BE2C (cell line): ENCODE data around the gene LHX1.

Experiments used
- DNase-seq: peaks from one replicate; pipeline ENCODE4 v3.0.0-alpha.2; 2020
- H3K27me3 ChIP-seq: fragments of 250-450 bp; sonication (Bioruptor Pico); 2 replicates; pipeline ENCODE4 v1.5.1; 2020; ENCODE audit warnings: mild to moderate bottlenecking
- H3K36me3 ChIP-seq: fragments of 250-450 bp; sonication (Bioruptor Pico); 2 replicates; pipeline ENCODE4 v1.5.1; 2020; ENCODE audit warnings: mild to moderate bottlenecking
- H3K4me1 ChIP-seq: fragments of 250-450 bp; sonication (Bioruptor Pico); 2 replicates; pipeline ENCODE4 v1.5.1; 2020
- H3K4me3 ChIP-seq: 2 replicates; pipeline ENCODE4 v1.5.1; 2011; ENCODE audit warnings: low read depth, low read length
- H3K9me3 ChIP-seq: fragments of 250-450 bp; sonication (Bioruptor Pico); 2 replicates; pipeline ENCODE4 v1.5.1; 2020
- TF ChIP-seq, protein P1 (sequence below): IDR thresholded peaks from 2 replicates; pipeline ENCODE4 v1.5.1; 2012; ENCODE audit warnings: mild to moderate bottlenecking, low read depth, low read length

Gene LHX1

DNA sequence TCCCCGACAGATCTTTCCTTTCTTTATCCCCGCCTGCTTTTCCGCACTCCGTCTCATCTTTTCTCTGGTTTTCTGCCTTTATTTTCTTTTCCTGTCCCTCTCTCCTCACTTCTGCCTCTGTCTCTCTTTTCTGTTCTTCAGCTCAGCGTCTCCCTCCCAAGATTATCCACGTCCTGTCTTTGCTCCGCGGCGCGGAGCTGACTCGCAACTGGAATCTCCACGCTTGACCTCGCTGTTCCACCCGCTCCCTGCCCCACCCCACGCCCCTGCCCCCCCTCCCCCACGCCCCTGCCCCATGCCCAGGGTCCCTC is 4.9 kb upstream of the LHX1 start:
- H3K4me3 ChIP-seq, result peak overlapping the region; percentile 19; the same call in 1 of the 2 replicates
- DNase-seq, result no peak
- TF ChIP-seq, protein P1, sequence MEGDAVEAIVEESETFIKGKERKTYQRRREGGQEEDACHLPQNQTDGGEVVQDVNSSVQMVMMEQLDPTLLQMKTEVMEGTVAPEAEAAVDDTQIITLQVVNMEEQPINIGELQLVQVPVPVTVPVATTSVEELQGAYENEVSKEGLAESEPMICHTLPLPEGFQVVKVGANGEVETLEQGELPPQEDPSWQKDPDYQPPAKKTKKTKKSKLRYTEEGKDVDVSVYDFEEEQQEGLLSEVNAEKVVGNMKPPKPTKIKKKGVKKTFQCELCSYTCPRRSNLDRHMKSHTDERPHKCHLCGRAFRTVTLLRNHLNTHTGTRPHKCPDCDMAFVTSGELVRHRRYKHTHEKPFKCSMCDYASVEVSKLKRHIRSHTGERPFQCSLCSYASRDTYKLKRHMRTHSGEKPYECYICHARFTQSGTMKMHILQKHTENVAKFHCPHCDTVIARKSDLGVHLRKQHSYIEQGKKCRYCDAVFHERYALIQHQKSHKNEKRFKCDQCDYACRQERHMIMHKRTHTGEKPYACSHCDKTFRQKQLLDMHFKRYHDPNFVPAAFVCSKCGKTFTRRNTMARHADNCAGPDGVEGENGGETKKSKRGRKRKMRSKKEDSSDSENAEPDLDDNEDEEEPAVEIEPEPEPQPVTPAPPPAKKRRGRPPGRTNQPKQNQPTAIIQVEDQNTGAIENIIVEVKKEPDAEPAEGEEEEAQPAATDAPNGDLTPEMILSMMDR, result no peak
- H3K4me1 ChIP-seq, result peaks cover 18% of the 10 kb centered on the region
- H3K36me3 ChIP-seq, result no peaks in the 10 kb centered on the region
- H3K9me3 ChIP-seq, result no peaks in the 10 kb centered on the region
- H3K27me3 ChIP-seq, result peaks cover 76% of the 10 kb centered on the region

DNA sequence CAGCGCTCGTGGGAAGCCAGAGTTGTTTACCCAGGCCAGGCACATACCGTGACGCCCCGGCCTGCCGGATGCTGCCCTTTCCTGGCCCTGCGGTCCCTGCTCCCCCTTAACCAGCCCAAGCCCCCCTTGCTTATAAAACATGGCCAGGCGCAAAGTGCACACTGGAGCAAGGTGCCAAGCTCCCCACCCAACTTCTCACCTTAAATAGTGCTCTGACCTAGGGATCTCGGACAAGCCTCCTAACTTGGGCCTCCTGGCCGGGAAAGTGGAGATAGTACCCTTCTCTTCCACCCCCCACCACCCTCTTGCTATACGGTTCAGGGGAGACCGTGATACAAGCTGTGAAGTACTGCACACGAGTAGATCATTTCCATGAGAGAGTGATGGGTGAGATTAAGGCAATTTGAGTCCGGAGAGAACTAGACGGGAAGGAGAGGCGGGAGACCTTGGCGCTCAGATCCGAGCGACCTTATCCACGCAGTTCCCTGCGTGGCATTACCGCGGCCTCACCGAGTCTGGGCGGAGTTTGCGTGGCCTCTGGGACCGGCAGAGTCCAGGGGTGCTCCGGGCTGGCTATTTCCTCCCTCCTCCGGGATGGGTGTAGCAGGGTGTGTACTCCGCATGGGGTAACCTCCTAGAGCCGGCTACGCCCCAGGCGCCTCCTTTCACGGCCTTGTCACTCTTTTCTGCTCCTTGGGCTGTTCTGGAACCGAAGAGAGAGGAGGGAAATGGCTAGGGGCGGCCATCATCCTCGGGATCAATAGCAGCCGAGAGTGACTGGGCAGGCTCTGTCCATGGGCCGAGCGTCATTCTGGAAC is 4.4 kb upstream of the LHX1 start:
- peaks cover 82% of the 10 kb centered on the region for H3K27me3 ChIP-seq
- TF ChIP-seq, protein P1, result no peak
- DNase-seq, result no peak

DNA sequence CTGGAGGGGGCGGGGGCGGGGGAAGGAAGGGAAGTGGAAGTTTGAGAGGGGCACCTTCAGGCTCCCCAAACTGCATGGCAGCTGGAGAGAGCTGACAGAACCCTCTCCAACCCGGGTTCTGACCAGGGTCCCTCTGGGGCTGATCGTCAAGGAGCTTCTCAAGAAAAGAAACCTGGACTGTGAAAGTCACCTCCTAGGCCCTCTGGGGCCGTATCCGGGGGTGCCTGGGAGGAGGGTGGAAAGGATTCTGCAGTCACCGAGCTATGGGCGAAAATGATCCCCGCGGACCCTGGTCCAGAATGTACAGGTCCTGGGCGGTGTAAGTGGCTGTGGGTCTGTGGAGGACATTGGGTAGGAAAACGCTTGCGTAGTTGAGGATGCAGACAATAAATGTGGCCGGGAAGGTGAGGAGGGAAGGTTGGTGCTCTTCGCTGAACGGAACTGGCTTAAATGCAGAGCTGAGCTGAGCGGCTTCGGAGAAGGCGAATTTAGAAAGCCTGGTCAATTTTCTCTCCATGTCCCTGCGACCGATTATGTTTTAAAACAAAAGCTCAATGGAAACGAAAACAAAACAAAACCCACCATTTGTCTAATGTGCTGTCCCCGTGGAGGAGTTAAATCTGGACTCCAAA is 3.6 kb upstream of the LHX1 start:
- H3K36me3 ChIP-seq, result no peaks in the 10 kb centered on the region
- peaks cover 21% of the 10 kb centered on the region for H3K4me1 ChIP-seq
- TF ChIP-seq, protein P1, result no peak
- peaks cover 89% of the 10 kb centered on the region for H3K27me3 ChIP-seq
- no peak overlapping the region for H3K4me3 ChIP-seq
- no peak for DNase-seq
- H3K9me3 ChIP-seq, result no peaks in the 10 kb centered on the region

More for the DNA sequence above, 4.4 kb upstream of the LHX1 start:
- Histone ChIP-seq H3K4me1 (peaks cover 18% of the 10 kb centered on the region), H3K36me3 (no peaks in the 10 kb centered on the region), H3K4me3 (no peak overlapping the region), H3K9me3 (no peaks in the 10 kb centered on the region)

DNA sequence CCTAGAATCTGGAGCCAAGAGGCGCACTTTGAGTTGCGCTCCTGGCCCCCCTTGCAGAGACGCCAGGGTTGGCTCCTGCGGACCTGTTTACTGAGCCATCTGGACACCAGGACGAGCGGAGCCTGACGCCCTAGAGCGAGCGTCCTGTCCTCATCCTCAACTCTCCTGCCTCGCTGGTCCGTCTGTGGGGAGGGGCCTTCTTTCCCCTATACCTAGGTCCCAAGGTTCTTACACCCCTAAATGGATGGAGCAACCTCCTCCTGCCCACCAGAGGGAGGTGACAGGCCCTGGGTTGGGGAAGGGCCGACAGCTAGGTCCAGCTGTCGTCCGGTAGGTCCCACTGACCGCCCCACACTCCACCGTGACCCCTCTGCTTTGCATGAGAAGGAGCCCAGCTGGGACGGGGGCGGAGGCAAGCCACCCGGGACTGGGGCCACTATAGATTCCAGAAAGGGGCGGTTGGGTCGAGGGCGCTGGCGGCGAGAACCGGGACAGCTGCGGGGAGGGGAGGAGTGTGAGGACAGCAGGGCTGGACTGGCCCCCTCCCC is 3.1 kb upstream of the LHX1 start:
- peaks cover 95% of the 10 kb centered on the region for H3K27me3 ChIP-seq
- TF ChIP-seq, protein P1, result 0 out of 2 replicates have a peak, but pooled peaks have one; percentile 3
- no peaks in the 10 kb centered on the region for H3K9me3 ChIP-seq
- H3K4me1 ChIP-seq, result peaks cover 21% of the 10 kb centered on the region
- no peak for DNase-seq
- H3K4me3 ChIP-seq, result peak overlapping the region; percentile 32
- H3K36me3 ChIP-seq, result no peaks in the 10 kb centered on the region

DNA sequence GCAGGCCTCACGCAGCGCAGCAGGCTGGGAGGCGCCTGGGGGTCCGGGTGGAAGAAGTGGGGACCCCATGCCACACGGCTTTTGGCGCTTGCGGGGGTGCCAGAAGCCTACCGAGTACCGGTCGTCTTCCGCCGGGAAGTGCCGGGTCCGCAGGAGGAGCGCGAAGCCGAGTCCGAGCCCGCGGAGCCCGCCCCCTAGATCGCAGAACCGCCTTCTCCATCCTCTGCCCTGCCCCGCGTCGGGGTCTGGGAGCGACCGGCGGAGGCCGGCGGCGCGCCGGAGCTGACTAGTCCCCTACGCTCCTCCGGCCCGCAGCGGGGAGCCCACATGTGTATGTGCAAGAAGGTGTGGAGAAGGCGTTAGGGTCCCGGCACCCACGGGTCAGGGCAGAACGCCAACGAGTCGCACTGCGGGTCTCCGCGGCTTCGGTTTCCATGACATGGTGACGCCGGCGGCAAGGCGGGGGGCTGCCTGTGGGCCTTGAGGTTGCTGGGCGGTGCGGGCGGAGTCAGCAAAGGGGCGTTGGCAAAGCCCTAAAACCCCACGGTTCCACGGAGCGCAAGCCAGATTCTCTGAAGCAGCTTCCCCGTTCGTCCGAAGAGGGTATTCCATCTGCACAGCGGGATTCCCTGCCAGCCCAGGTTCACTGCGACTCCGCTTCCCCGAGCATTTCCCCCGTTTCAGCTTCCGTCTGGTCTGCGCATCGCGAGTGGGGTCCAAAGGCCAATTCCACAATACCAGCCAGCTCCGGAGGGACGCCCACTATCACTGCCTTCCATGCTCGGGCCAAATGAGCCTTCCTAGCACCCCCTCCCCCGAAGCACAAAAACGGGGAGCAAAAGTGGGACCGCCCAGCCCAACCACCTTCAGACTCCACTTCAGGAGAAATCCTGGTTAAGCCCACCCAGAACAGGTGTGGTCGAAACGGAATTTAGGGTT is 2.3 kb upstream of the LHX1 start:
- Histone ChIP-seq H3K4me1 (peaks cover 21% of the 10 kb centered on the region), H3K27me3 (peaks cover 99% of the 10 kb centered on the region), H3K36me3 (no peaks in the 10 kb centered on the region), H3K9me3 (no peaks in the 10 kb centered on the region), H3K4me3 (peak overlapping the region; percentile 32)
- peak; percentile 62 for DNase-seq
- TF ChIP-seq, protein P1, result no peak
